HepG2 (cell line): ENCODE results near the gene KLHL35. TPM values are rescaled to one million over a fixed set of nuclear protein-coding genes. Genes with fewer than 3 reads are reported as not detected.

Experiments
- ATAC-seq: fragments of 200-7000 bp; cut with Tn5 transposase; 3 replicates; pipeline ENCODE4 v1.9.1; 2020; ENCODE audit warnings: mild to moderate bottlenecking, moderate library complexity
- BruUV-seq: library from RNA; stranded (reverse); fragments of 400-500 nt; replicated peaks from 2 replicates; lab custom pipeline; 2021; lab: Mats Ljungman, UMichigan
- CTCF ChIA-PET: fragments of 300-600 bp; formaldehyde crosslinking; extraction: SDS; loops from one replicate; lab custom pipeline; 2021; ENCODE audit warnings: low total read pairs, inconsistent platforms, low intra/inter-chr PET ratio; lab: Yijun Ruan, JAX
- POLR2A ChIA-PET: fragments of 350-600 bp; sonication (Branson Sonifier 250); formaldehyde crosslinking; loops from one replicate; lab custom pipeline; 2020; ENCODE audit warnings: antibody characterized with exemption, inconsistent platforms; lab: Yijun Ruan, JAX
- DNase-seq: peaks from one replicate; pipeline ENCODE4 v3.0.0-alpha.2; 2015; ENCODE audit warnings: low spot score
- FAIRE-seq: peaks from 3 replicates; lab custom pipeline; 2011; peaks lifted over from hg19 to GRCh38; lab: Jason Lieb, UNC
- H2AFZ ChIP-seq: one replicate; pipeline ENCODE4 v1.6.1; 2011; ENCODE audit warnings: low read length, inconsistent platforms
- H3K27ac ChIP-seq: fragments of 300-600 bp; 3 replicates; pipeline ENCODE4 v1.8.0; 2011; ENCODE audit warnings: mixed run types, mild to moderate bottlenecking, mixed read lengths, low read length, inconsistent platforms; ENCODE audit not compliant: insufficient read depth; ENCODE audit errors: extremely low read length
- H3K27me3 ChIP-seq, 2 experiments: fragments of 200-600 bp in 1 of 2; 2 replicates in 1 of 2; 3 replicates in 1 of 2; pipeline versions ENCODE4 v1.6.0 to v1.8.0; 2011; ENCODE audit warnings: low read length in 2 of 2, mild to moderate bottlenecking in 2 of 2, moderate library complexity in 2 of 2, inconsistent platforms in 1 of 2; ENCODE audit not compliant: insufficient read depth in 2 of 2, control insufficient read depth in 1 of 2
- H3K36me3 ChIP-seq, 2 experiments: fragments of 200-600 bp in 1 of 2; replicated peaks in 1 of 2; 2 replicates in 1 of 2; 3 replicates in 1 of 2; pipeline versions ENCODE4 v1.5.1 to v1.8.0; 2011; ENCODE audit warnings: low read length in 2 of 2, inconsistent platforms in 1 of 2; ENCODE audit not compliant: insufficient read depth in 2 of 2, control insufficient read depth in 1 of 2
- H3K4me1 ChIP-seq: 2 replicates; pipeline ENCODE4 v1.5.1; 2012; ENCODE audit warnings: low read length, inconsistent platforms; ENCODE audit not compliant: insufficient read depth
- H3K4me2 ChIP-seq: 2 replicates; pipeline ENCODE4 v1.6.0; 2011; ENCODE audit warnings: low read depth, low read length, inconsistent platforms
- H3K4me3 ChIP-seq, 3 experiments: fragments of 200-600 bp in 1 of 3; sonication (generic), shearing (Covaris generic) in 1 of 3; replicated peaks in 1 of 3; 2 replicates each; pipeline ENCODE4 v1.5.1; 2011 to 2016; ENCODE audit warnings: low read length in 3 of 3, inconsistent platforms in 2 of 3, low read depth in 2 of 3, mild to moderate bottlenecking in 2 of 3, control low read depth in 1 of 3, mixed read lengths in 1 of 3; ENCODE audit not compliant: insufficient read depth in 1 of 3
- H3K79me2 ChIP-seq: one replicate; pipeline ENCODE4 v1.6.1; 2011; ENCODE audit warnings: low read length, inconsistent platforms; ENCODE audit not compliant: insufficient read depth
- H3K9ac ChIP-seq: 2 replicates; pipeline ENCODE4 v1.6.0; 2011; ENCODE audit warnings: mild to moderate bottlenecking, low read depth, low read length, inconsistent platforms; ENCODE audit not compliant: insufficient read depth
- H3K9me3 ChIP-seq: 2 replicates; pipeline ENCODE4 v1.5.1; 2012; ENCODE audit warnings: mild to moderate bottlenecking, low read length
- H4K20me1 ChIP-seq: 2 replicates; pipeline ENCODE4 v1.6.0; 2011; ENCODE audit warnings: inconsistent platforms, mild to moderate bottlenecking, low read length, moderate library complexity; ENCODE audit not compliant: insufficient read depth
- BCLAF1 ChIP-seq: fragments of 450-650 bp; IDR thresholded peaks from 2 replicates; pipeline ENCODE4 v1.6.1; 2017; ENCODE audit warnings: mild to moderate bottlenecking
- EEA1 ChIP-seq: sonication (generic); formaldehyde crosslinking; IDR thresholded peaks from 2 replicates; pipeline ENCODE4 v1.5.1; 2020; ENCODE audit warnings: mild to moderate bottlenecking, missing genetic modification reagents, borderline replicate concordance
- FOXM1 ChIP-seq: sonication (generic); formaldehyde crosslinking; IDR thresholded peaks from 2 replicates; pipeline ENCODE4 v1.5.0; 2020; ENCODE audit warnings: missing genetic modification reagents
- IRX3 ChIP-seq: sonication (generic); formaldehyde crosslinking; IDR thresholded peaks from 2 replicates; pipeline ENCODE4 v1.8.1; 2023; ENCODE audit warnings: mild to moderate bottlenecking, low read depth, missing genetic modification reagents, borderline replicate concordance
- KDM5A ChIP-seq: fragments of 200-600 bp; sonication (generic); IDR thresholded peaks from 2 replicates; pipeline ENCODE4 v1.7.0; 2018; ENCODE audit warnings: antibody characterized with exemption, mild to moderate bottlenecking, low read length, borderline replicate concordance
- NCOA2 ChIP-seq: sonication (generic); formaldehyde crosslinking; IDR thresholded peaks from 2 replicates; pipeline ENCODE4 v1.8.0; 2022; ENCODE audit warnings: inconsistent platforms
- NFATC3 ChIP-seq: sonication (generic); formaldehyde crosslinking; IDR thresholded peaks from 2 replicates; pipeline ENCODE4 v1.5.1; 2020; ENCODE audit warnings: mild to moderate bottlenecking, missing genetic modification reagents
- NR3C1 ChIP-seq: sonication (generic); formaldehyde crosslinking; IDR thresholded peaks from 2 replicates; pipeline ENCODE4 v1.4.0; 2020; ENCODE audit warnings: missing genetic modification reagents
- PHF21A ChIP-seq: sonication (generic); formaldehyde crosslinking; IDR thresholded peaks from 2 replicates; pipeline ENCODE4 v1.5.0; 2020; ENCODE audit warnings: mild to moderate bottlenecking, missing genetic modification reagents
- POGZ ChIP-seq: sonication (generic); formaldehyde crosslinking; IDR thresholded peaks from 2 replicates; pipeline ENCODE4 v1.4.0; 2020; ENCODE audit warnings: mild to moderate bottlenecking, missing genetic modification reagents
- WIZ ChIP-seq: sonication (generic); formaldehyde crosslinking; IDR thresholded peaks from 2 replicates; pipeline ENCODE4 v1.5.1; 2020; ENCODE audit warnings: mild to moderate bottlenecking, missing genetic modification reagents
- YEATS4 ChIP-seq: sonication (generic); formaldehyde crosslinking; IDR thresholded peaks from 2 replicates; pipeline ENCODE4 v1.4.0; 2020; ENCODE audit warnings: missing genetic modification reagents, borderline replicate concordance
- ZKSCAN8 ChIP-seq: IDR thresholded peaks from 2 replicates; pipeline ENCODE4 v1.6.1; 2016; ENCODE audit warnings: borderline replicate concordance, missing genetic modification reagents, missing compliant biosample characterization
- ZNF251 ChIP-seq: sonication (generic); formaldehyde crosslinking; IDR thresholded peaks from 2 replicates; pipeline ENCODE4 v1.9.0; 2021; ENCODE audit warnings: mild to moderate bottlenecking, missing genetic modification reagents
- ZNF280B ChIP-seq: sonication (generic); formaldehyde crosslinking; IDR thresholded peaks from 2 replicates; pipeline ENCODE4 v1.5.0; 2020; ENCODE audit warnings: missing genetic modification reagents, mild to moderate bottlenecking, borderline replicate concordance
- ZNF382 ChIP-seq: sonication (generic); formaldehyde crosslinking; IDR thresholded peaks from 2 replicates; pipeline ENCODE4 v1.5.0; 2020; ENCODE audit warnings: missing genetic modification reagents, mild to moderate bottlenecking, borderline replicate concordance
- ZNF546 ChIP-seq: sonication (generic); formaldehyde crosslinking; conservative IDR thresholded peaks from 2 replicates; pipeline ENCODE4 v1.8.1; 2023; ENCODE audit warnings: mild to moderate bottlenecking, missing genetic modification reagents
- ZNF691 ChIP-seq: sonication (generic); formaldehyde crosslinking; IDR thresholded peaks from 2 replicates; pipeline ENCODE4 v1.4.0; 2020; ENCODE audit warnings: missing genetic modification reagents, low read depth, mild to moderate bottlenecking, borderline replicate concordance
- ZSCAN30 ChIP-seq: sonication (generic); formaldehyde crosslinking; IDR thresholded peaks from 2 replicates; pipeline ENCODE4 v1.5.0; 2020; ENCODE audit warnings: mild to moderate bottlenecking, missing genetic modification reagents
- WGBS: methylation state at CpG from one replicate; pipeline ENCODE4 v1.1.6; 2017; ENCODE audit warnings: low lambda C conversion rate; 5-methylcytosine and 5-hydroxymethylcytosine counted together
- in situ Hi-C: cut with HindIII; loops from 2 replicates; pipeline ENCODE4 v1.10.0; 2017; ENCODE audit warnings: low pct_unique_long_range_greater_than_20kb; ENCODE audit not compliant: extremely low pct_ligation_motif_present
- intact Hi-C: fragments of 100-400 bp; cut with micrococcal nuclease; formaldehyde crosslinking; loops from one replicate; pipeline ENCODE4 v1.10.0; 2022; ENCODE audit not compliant: unreplicated experiment
- polyA plus RNA-seq, 8 experiments: library from polyadenylated mRNA; depleted of rRNA in 3 of 8; stranded (reverse) in 7 of 8; unstranded in 1 of 8; fragments of >200 nt; fragmentation: Illumina TruSeq in 4 of 8; extraction: Trizol in 4 of 8; gene quantifications; 2 replicates each; pipeline versions ENCODE4 v1.2.1 to v1.2.3, GENCODE V29; 2011 to 2016; ENCODE audit warnings: low read depth in 4 of 8, missing spikeins in 1 of 8, mixed read lengths in 1 of 8; ENCODE audit not compliant: insufficient read depth in 1 of 8
- total RNA-seq, 5 experiments: library from RNA; depleted of rRNA; stranded (reverse); fragments of >200 nt; fragmentation: Illumina TruSeq; extraction: Trizol; gene quantifications; 2 replicates each; pipeline ENCODE4 v1.2.3, GENCODE V29; 2016; ENCODE audit warnings: low read depth in 1 of 5

Gene KLHL35
- total and polyA plus RNA-seq, 2 of the 13 experiments (the other 11 are each of a cell fraction or from before 2014, with no cell fraction given): not detected

- Histone ChIP-seq H3K4me1 (peaks cover 42% of the 10 kb centered on the region), H2AFZ (no peak overlapping the region), H3K9me3 (no peaks in the 10 kb centered on the region), H3K9ac (no peak overlapping the region), H3K4me2 (no peak overlapping the region), H3K27me3 (peaks cover 0 to 5% of the 10 kb centered on the region in 2 experiments; a peak in 4 of 5 replicates), H4K20me1 (no peaks in the 10 kb centered on the region), H3K79me2 (no peaks in the 10 kb centered on the region)
- intact Hi-C loops: no loop called here
- POLR2A ChIA-PET: no interaction called here
- BruUV-seq: no TSS peak
- DNase-seq (no peak), FAIRE-seq (no peak)
- WGBS: 71% methylated on average over 7 of the region's 7 CpGs
- TF ChIP-seq ZNF280B (CRISPR knock-in tag) (no peak), FOXM1 (CRISPR knock-in tag) (no peak), ZNF546 (CRISPR knock-in tag) (no peak), NFATC3 (CRISPR knock-in tag) (no peak), EEA1 (CRISPR knock-in tag) (no peak), NR3C1 (no peak), WIZ (CRISPR knock-in tag) (no peak), ZNF691 (no peak), NCOA2 (no peak), PHF21A (CRISPR knock-in tag) (no peak), ZNF251 (CRISPR knock-in tag) (no peak), BCLAF1 (no peak), IRX3 (CRISPR knock-in tag) (no peak), ZSCAN30 (no peak), ZKSCAN8 (CRISPR knock-in tag) (no peak), KDM5A (no peak), YEATS4 (CRISPR knock-in tag) (no peak), POGZ (no peak), ZNF382 (CRISPR knock-in tag) (no peak)
- TF ChIP-seq, all 625 proteins: peak for 0
- no peaks in the 10 kb centered on the region for H3K36me3 ChIP-seq
- no peak overlapping the region for H3K4me3 ChIP-seq
- no peak for ATAC-seq
- in situ Hi-C loops: loop anchor here (5.0 kb wide), 1 partner anchor 142 kb away; no protein-coding TSS in a partner anchor
- CTCF ChIA-PET: interaction anchor here (3.4 kb wide), 1 partner anchor 142 kb away, joined by 18 read pairs; no protein-coding TSS in a partner anchor
- H3K27ac ChIP-seq: no peak overlapping the region
Measured at GRCh38 chr11:75389925-75390324, 43.1 kb downstream of the KLHL35 start.
